Chondrocyte (in vitro differentiated cells): Measurements from ENCODE around the gene TMPRSS5. TPM values are rescaled to one million over a fixed set of nuclear protein-coding genes. Genes with fewer than 3 reads are reported as not detected.
A peak's percentile ranks its signal among the peaks of the same experiment; 100 is the strongest.

Experiments
- DNase-seq: peaks from one replicate; pipeline ENCODE4 v3.0.0; 2021; ENCODE audit warnings: mixed read lengths, low spot score
- H3K27ac Mint-ChIP-seq: one replicate; pipeline ENCODE4 v1.8.0; 2021; ENCODE audit warnings: mild to moderate bottlenecking, moderate library complexity, mixed read lengths; ENCODE audit not compliant: unreplicated experiment
- H3K27me3 Mint-ChIP-seq: 2 replicates; pipeline ENCODE4 v1.8.0; 2021; ENCODE audit warnings: low read depth, mixed read lengths
- H3K36me3 Mint-ChIP-seq: 2 replicates; pipeline ENCODE4 v1.8.0; 2021; ENCODE audit warnings: low read depth, mixed read lengths
- H3K4me1 Mint-ChIP-seq: 2 replicates; pipeline ENCODE4 v1.8.0; 2021; ENCODE audit warnings: low read depth, mild to moderate bottlenecking, mixed read lengths
- H3K4me3 Mint-ChIP-seq: one replicate; pipeline ENCODE4 v1.8.0; 2021; ENCODE audit warnings: mild to moderate bottlenecking, moderate library complexity, mixed read lengths; ENCODE audit not compliant: unreplicated experiment
- H3K9me3 Mint-ChIP-seq: 2 replicates; pipeline ENCODE4 v1.8.0; 2021; ENCODE audit warnings: low read depth, mixed read lengths
- total RNA-seq: library from RNA; stranded (reverse); gene quantifications from 3 replicates; pipeline ENCODE4 v1.2.1, GENCODE V29; 2021
- TF ChIP-seq, protein P1 (sequence below): fragments of 200-600 bp; sonication (generic); IDR thresholded peaks from 2 replicates; pipeline ENCODE4 v1.5.0; 2021; ENCODE audit warnings: antibody characterized with exemption, mild to moderate bottlenecking, moderate library complexity

TMPRSS5 gene
- total RNA-seq, 1 donor from 2014 or later, result 0.37 TPM

DNA sequence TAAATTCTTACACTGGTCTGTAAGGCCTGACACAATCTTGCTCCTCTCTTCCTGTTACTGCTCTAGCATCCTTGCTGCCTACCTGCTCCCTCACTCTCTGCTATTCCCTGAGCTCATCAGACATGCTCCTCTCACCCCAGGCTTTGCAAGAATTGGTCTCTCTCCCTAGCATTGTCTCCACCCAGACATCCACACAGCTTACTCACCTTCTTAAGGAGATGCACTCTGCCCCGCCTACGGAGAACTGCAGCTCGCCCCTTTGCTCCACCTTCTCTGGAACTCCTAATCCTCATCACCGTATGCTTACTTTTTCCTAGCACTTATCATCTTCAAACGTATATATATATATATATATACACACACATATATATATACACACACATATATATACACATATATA is 23.3 kb upstream of the TMPRSS5 start:
- no peaks in the 10 kb centered on the region for H3K9me3 Mint-ChIP-seq
- no peaks in the 10 kb centered on the region for H3K27me3 Mint-ChIP-seq
- H3K27ac Mint-ChIP-seq, result no peak overlapping the region
- no peak for DNase-seq
- TF ChIP-seq, protein P1, sequence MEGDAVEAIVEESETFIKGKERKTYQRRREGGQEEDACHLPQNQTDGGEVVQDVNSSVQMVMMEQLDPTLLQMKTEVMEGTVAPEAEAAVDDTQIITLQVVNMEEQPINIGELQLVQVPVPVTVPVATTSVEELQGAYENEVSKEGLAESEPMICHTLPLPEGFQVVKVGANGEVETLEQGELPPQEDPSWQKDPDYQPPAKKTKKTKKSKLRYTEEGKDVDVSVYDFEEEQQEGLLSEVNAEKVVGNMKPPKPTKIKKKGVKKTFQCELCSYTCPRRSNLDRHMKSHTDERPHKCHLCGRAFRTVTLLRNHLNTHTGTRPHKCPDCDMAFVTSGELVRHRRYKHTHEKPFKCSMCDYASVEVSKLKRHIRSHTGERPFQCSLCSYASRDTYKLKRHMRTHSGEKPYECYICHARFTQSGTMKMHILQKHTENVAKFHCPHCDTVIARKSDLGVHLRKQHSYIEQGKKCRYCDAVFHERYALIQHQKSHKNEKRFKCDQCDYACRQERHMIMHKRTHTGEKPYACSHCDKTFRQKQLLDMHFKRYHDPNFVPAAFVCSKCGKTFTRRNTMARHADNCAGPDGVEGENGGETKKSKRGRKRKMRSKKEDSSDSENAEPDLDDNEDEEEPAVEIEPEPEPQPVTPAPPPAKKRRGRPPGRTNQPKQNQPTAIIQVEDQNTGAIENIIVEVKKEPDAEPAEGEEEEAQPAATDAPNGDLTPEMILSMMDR, result no peak
- H3K4me3 Mint-ChIP-seq, result no peak overlapping the region
- H3K4me1 Mint-ChIP-seq, result peaks cover 18% of the 10 kb centered on the region
- H3K36me3 Mint-ChIP-seq, result peaks cover 8% of the 10 kb centered on the region

DNA sequence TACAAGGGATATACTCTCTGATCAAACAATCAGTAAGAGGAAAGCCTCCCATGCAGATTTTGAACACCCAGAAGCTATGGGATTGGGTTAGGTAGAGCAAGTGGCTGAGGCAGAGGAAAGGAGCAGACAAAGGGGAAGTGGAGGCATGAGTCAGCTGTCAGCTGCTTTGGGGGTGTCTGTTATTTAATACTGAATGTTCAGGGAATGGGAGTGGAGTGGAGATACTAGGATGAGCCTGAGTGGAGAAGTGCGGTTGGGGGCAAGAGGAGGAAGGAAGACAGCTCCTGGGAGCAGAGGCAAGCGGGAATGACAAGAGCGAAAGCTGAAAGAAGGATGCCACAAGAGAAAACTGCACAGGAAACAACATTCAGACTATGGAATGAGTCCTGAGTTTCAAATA is 22.7 kb upstream of the TMPRSS5 start:
- DNase-seq, result no peak
- peaks cover 6% of the 10 kb centered on the region for H3K36me3 Mint-ChIP-seq
- H3K9me3 Mint-ChIP-seq, result no peaks in the 10 kb centered on the region
- no peak overlapping the region for H3K27ac Mint-ChIP-seq
- H3K27me3 Mint-ChIP-seq, result no peaks in the 10 kb centered on the region
- TF ChIP-seq, protein P1, result no peak
- peaks cover 18% of the 10 kb centered on the region for H3K4me1 Mint-ChIP-seq
- no peak overlapping the region for H3K4me3 Mint-ChIP-seq

DNA sequence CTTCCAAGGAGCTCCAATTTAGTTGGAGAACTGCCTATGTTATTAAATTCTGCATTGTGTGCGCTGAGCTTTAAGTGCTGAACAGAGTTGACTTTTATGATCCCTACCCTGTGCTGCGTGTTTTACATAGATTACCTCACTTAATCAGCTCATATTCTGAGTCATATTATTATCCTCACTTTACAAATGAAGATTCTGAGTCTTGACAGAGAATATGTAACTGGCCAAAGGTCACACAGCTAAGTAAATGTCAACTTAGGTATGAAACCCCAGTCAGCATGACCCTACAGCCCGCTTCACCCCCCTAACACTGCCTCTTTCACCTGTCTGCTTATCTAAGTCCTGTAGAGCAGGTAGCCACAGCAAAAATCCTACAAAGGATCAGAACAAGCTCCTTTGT is 19.8 kb upstream of the TMPRSS5 start:
- TF ChIP-seq, protein P1, result no peak
- Mint-ChIP-seq H3K9me3 (no peaks in the 10 kb centered on the region), H3K4me3 (no peak overlapping the region), H3K36me3 (peaks cover 6% of the 10 kb centered on the region), H3K27me3 (no peaks in the 10 kb centered on the region), H3K27ac (no peak overlapping the region), H3K4me1 (peaks cover 16% of the 10 kb centered on the region)
- DNase-seq, result no peak

DNA sequence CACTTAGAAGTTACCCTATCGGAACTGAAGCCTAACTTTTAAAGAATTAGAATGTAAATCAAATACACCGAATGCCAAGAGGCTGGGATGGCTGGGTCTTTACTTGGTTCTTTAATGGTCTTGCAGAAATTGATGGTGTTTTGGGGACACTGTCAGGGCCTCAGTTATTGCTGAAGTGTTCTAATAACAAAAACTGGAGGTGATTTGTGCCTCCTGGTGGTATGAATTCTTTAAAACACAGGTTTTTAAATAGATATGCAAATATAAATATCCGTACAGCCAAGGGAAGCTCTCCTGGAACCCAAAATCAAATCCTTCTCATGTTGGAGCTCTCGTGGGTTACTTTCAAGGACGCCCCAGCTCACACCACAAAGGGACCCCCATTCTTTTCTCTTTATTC is 19.3 kb upstream of the TMPRSS5 start:
- Mint-ChIP-seq H3K4me3 (no peak overlapping the region), H3K4me1 (peaks cover 11% of the 10 kb centered on the region), H3K36me3 (peaks cover 6% of the 10 kb centered on the region), H3K27me3 (no peaks in the 10 kb centered on the region), H3K27ac (no peak overlapping the region), H3K9me3 (no peaks in the 10 kb centered on the region)
- no peak for DNase-seq
- TF ChIP-seq, protein P1, result peak; percentile 26

DNA sequence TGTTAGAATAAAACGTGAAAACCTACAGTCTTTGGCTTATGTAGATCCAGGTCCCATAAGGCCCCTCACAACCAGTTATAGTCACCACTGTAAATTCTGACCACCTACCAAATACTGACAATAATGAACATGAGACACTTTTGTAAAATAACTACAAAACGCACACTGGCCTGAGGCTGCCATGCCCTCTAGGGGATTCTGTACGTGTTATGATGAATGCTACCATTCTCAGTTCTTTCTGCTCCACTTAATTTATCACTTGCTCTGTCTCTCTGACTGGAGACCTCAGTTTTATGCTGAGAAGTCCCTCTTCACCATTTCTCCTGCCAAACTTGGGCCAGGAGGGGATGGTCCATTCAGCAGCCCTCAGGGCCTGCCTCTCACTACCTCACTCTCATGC is 18.7 kb upstream of the TMPRSS5 start:
- no peak overlapping the region for H3K27ac Mint-ChIP-seq
- no peak for DNase-seq
- no peaks in the 10 kb centered on the region for H3K27me3 Mint-ChIP-seq
- no peak overlapping the region for H3K4me3 Mint-ChIP-seq
- H3K36me3 Mint-ChIP-seq, result peaks cover 7% of the 10 kb centered on the region
- peaks cover 8% of the 10 kb centered on the region for H3K4me1 Mint-ChIP-seq
- no peaks in the 10 kb centered on the region for H3K9me3 Mint-ChIP-seq
- TF ChIP-seq, protein P1, result no peak
